GM18517 (cell line): ENCODE data around the gene ACVR2B.

Source experiments
- ATAC-seq: cut with Tn5 transposase; IDR thresholded peaks from one replicate; pipeline ENCODE4 v1.9.1; 2021; ENCODE audit warnings: mild to moderate bottlenecking, moderate library complexity; ENCODE audit not compliant: unreplicated experiment

ACVR2B gene

GRCh38 chr3:38480930-38481329 lies 27.2 kb downstream of the ACVR2B start:
- ATAC-seq = no peak

- no peak for ATAC-seq
These were observed 29.3 kb downstream of the ACVR2B start for GRCh38 chr3:38482951-38483350.

- peak; percentile 88 for ATAC-seq
These were observed 33.6 kb downstream of the ACVR2B start for GRCh38 chr3:38487323-38487722.

- ATAC-seq = no peak
These were observed 35.3 kb downstream of the ACVR2B start for GRCh38 chr3:38488949-38489348.

- ATAC-seq = no peak
These were observed 36.1 kb downstream of the ACVR2B start for GRCh38 chr3:38489766-38490165.

DNA sequence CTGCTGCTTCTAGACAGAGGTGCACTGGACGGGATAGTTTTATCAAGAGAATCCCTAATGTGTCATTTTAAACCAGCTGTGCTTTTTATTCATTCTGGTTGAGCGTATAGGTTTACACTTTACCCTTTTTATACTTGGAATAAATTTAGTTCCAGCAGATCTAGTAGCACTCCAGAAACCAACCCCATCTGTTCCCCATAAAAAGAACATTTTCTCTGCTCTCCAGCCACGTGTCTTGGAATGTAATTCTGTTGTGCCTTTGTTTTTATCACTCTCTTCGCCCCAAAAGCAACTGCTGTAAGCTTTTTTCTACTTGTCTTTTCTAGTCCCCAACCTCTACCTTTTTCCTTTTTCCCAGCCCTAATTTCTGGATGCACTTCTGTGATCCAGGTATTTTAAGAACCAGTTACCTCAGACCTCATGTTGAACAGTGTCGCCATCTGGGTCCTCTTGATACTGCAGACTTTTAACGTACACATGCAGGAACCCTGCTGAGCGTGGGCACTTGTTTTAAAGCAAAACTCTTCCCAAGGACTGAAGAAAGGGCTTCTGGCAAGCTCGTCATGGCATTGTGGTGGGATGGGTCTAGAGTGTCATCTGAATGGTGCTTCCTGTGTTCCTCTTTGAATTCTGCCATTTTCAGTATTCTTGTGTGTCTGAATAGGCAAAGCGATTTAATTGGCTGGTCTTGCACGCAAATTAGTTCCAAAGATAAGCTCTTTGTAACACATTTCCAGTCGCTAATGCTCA lies 36.8 kb downstream of the ACVR2B start:
- ATAC-seq = no peak

- ATAC-seq = no peak
These were observed 37.5 kb downstream of the ACVR2B start for GRCh38 chr3:38491215-38491614.

DNA sequence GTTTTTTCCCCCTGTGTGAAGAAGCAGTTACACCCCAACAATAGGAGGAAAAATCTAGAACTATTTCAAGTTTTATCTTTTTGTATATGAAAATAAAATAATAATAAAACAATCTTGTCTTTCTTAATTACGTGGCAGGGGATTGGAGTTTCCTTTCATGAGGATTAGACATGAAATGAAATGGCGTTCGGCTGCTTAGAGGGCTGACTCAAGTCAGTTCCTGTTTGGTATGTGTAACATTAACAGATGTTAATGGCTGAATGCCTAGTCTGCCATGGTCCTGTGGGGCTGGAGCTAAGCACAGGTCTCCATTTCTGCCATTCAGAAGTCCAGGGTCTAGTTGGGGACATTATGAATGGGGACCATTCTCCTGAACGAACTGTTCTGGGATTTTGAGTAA lies 39.3 kb downstream of the ACVR2B start:
- no peak for ATAC-seq

DNA sequence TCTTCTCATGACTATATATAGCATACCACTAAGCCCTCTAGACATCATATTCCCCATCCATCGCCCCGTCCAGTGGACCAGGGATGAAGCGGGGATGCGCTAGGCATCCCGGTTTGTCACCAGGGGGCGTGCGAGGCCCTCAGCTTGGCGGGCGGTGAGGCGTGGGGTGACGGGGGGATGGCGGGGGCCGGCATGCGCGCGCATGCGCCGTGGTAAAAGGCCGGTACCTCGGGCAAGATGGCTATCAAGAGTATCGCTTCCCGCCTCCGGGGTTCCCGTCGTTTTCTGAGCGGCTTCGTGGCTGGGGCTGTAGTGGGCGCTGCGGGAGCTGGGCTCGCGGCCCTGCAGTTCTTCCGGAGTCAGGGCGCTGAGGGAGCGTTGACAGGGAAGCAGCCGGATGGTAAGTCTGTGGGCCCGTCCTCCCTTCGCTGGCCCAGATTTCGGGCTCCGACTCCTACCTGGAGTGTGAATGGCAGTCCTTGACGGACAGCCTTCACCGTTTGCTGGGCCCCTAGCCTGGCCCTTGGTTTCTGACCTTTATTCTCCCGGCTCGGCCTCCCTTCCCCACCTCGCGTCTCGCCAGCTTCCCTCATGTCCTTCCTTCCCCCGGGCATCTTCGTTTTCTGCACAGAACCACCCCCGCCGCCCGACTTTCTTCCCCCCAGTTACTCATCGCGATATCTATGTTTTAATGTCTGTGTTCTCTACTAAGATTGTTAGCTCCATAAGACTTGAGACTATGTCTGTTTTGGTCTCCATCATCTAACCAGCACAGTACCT lies 42.6 kb downstream of the ACVR2B start, which contains the start of gene EXOG:
Gene EXOG, plus strand, starts transcription at position 210 of the 780 bp plus-strand sequence. Its CDS starts 28 bp downstream, at position 238.
- ATAC-seq = peak; percentile 68

GRCh38 chr3:38497031-38497430 lies 43.3 kb downstream of the ACVR2B start:
- no peak for ATAC-seq

DNA sequence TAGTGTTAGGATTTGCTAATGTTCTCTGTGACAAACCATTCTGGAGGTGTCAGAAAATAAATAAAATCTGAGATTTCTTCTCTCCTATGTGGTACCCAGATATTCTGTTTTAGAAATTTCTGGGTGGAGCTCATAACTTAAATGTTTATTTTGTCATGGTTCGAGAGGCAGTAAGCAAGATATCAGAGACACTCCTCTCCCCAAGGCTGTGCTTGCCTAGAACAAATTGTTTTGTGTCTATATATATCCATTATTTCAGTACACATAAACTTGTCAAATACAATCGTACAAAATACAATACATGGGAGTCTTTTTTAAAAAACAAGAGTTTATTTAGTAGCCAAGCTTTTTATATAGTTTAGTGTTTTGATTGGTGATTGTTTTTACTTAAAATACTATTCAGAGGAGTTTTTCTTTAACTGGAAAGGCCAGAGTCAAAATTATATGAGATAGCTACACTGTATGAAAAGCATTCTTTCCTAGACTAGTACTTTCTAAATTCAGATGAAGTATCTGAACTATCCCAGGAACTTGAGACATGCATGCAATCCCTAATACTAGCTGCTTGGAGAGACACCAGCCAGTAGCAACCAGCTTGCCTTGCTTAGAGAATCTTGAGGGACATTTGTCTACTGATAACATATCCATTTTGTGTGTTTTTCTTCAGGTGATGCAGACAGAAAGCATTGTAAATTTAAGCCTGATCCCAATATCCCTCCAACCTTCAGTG lies 47.2 kb downstream of the ACVR2B start:
- no peak for ATAC-seq

- ATAC-seq = peak; percentile 95
These were observed 53.4 kb downstream of the ACVR2B start for GRCh38 chr3:38507120-38507519.

- no peak for ATAC-seq
These were observed 56.0 kb downstream of the ACVR2B start for GRCh38 chr3:38509732-38510131.

GRCh38 chr3:38510631-38511030 lies 56.9 kb downstream of the ACVR2B start:
- no peak for ATAC-seq

DNA sequence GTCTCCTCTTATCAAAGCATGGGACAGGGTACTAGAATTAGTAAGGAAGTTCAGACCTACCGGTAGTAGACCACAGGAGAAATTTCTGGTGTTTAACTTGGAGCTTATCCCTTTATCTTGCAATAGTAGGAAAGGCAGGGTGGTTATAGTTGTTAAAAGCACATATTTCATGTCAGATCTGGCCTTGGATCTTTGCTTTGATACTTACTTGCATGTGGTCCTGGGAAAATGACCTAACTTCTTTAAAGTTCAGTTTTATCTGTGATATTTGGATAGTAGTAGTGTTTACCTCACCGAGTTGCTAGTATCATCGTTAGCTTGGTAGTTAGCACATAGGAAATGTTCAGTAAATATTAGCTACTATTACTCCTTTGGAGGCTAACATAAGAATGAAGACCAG lies 57.9 kb downstream of the ACVR2B start:
- no peak for ATAC-seq

- no peak for ATAC-seq
These were observed 61.7 kb downstream of the ACVR2B start for GRCh38 chr3:38515367-38515766.

- ATAC-seq = no peak
These were observed 63.0 kb downstream of the ACVR2B start for GRCh38 chr3:38516669-38517068.

GRCh38 chr3:38519000-38519399 lies 65.3 kb downstream of the ACVR2B start:
- no peak for ATAC-seq

- ATAC-seq = no peak
These were observed 66.0 kb downstream of the ACVR2B start for GRCh38 chr3:38519651-38520050.

DNA sequence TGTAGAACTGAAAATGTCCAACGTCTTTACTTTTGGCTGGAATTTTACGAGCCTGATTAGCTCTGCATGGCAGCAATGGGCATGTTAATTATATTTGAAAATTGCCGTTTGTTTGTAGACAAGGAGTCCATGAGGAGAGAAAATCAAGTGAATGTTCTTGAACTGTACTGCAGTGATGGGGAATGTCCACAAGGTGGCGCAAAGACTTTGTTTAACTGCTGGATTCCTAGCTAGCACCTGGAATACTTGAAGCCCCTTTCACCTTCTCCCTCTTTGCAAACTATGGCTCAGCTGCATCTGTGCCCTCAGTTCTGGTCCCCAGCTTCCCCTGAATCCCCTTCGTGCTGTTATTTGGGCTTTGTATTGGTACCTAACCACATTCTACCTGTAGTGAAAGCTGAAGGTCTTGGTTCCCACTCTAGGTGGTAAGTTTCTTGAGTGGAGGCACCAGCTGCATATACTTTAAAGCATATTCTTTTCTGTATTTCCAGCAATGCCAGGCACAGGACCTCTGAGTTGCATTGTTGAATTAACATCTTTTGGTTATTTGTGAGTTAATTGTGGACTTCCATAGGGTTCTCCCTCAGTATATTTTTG lies 67.8 kb downstream of the ACVR2B start:
- ATAC-seq = no peak

DNA sequence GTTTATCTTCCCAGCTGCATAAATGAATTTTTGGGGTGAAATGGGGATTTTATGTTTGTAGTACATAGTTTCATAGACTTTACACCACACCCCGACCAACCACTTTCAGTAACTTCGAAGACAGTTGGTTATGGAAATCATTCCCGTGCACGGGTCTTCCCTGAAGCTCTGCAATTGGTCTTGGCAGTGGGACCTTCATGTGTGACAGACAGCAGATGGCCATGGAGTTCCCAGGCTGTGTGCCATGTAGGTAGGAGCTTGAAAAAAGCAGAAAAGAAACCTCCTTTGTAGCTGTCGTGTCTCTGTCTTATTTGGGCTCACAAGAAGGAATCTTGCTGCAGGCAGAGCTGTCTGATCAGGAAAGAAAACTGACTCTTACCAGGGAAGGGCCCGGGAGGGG lies 68.3 kb downstream of the ACVR2B start:
- ATAC-seq = no peak
